ENCODE data around the gene DPP9. TPM values are rescaled to one million over a fixed set of nuclear protein-coding genes. Genes with fewer than 3 reads are reported as not detected.

The DPP9 gene
- total and polyA plus RNA-seq, 2 of the 4 experiments (the other 2 are of a cell fraction) = 12.4 to 33.0 TPM

DNA sequence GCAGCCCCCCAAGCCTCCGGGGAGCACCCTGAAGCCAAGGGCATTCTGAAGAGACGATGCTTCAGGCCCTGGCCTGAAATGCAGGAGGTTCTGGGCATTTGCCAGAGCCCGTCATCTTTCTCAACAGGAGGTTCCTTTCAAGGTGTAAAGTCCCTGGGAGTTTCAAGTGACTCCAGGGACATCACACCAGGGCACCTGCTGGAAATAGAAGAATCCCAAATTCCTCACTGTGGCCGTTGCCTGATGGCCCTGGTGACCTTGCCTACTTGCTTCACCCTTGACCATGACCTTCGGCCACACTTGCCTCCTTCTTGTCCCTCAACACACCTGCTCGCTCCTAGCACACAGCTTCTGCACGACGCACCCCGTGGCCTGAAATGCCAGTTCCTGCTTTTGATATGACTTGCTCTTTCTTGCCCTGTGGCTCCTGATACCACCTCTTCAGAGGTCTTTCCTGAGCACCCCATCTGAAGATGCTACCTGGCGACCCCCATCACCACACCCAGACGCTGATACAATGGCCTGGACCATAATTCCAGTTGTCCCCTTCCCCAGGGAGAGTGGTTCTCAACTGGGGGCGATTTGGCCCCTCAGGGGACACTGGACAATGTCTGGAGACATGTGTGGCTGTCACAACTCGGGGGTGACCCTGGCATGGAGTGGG is 3.5 kb downstream of the DPP9 start:
- H4K5ac ChIP-seq (ENCODE audit: low read depth, low read length) = no peak overlapping the region
- no peak overlapping the region for H3K4ac ChIP-seq (ENCODE audit: low read depth, low read length)
- H2AFZ ChIP-seq (replicated peaks; ENCODE audit: low read length, poor library complexity) = no peak overlapping the region
- dilution Hi-C loops (cut with HindIII; ENCODE audit: low sequenced_read_pairs, unreplicated experiment) = no loop called here
- no peak overlapping the region for H2AK5ac ChIP-seq (ENCODE audit: low read depth, low read length)
- 98% methylated on average over 7 of the region's 13 CpGs; no CpG with 5 or more reads in 1 of the 2 experiments for WGBS, 2 experiments (ENCODE audit: extremely low coverage in 2 of 2, insufficient read length in 1 of 2)
- no peak overlapping the region for H3K23ac ChIP-seq (ENCODE audit: low read depth, low read length)
- H3K36me3 ChIP-seq (ENCODE audit: control insufficient read depth, insufficient read depth, low read length) = peaks cover 43% of the 10 kb centered on the region
- H3K14ac ChIP-seq (replicated peaks; ENCODE audit: low read depth, low read length) = no peak overlapping the region
- peaks cover 9% of the 10 kb centered on the region; the same call in 1 of the 2 replicates for H4K20me1 ChIP-seq (ENCODE audit: insufficient read depth, low read length)
- POLR2A ChIA-PET (ENCODE audit: unreplicated experiment) = no interaction called here
- intact Hi-C loops (cut with micrococcal nuclease) = no loop called here
- no peak overlapping the region for H2BK20ac ChIP-seq (ENCODE audit: low read depth, low read length)
- H3K27me3 ChIP-seq (ENCODE audit: control insufficient read depth, insufficient read depth, low read length) = no peaks in the 10 kb centered on the region
- no peak overlapping the region for H2BK15ac ChIP-seq (ENCODE audit: low read depth, low read length)
- no TSS peak for BruUV-seq (replicated peaks)
- no peak overlapping the region for H3K9ac ChIP-seq (ENCODE audit: low read depth, low read length)
- 0 out of 2 replicates have a peak, but pooled peaks cover 5% of the 10 kb centered on the region for H3K9me1 ChIP-seq (ENCODE audit: insufficient read depth, low read length)
- no peak overlapping the region for H3K18ac ChIP-seq (ENCODE audit: low read depth, low read length)
- H4K8ac ChIP-seq (ENCODE audit: low read depth in 2 of 2, low read length in 2 of 2) = no peak overlapping the region
- H3K56ac ChIP-seq (ENCODE audit: extremely low read depth, insufficient read depth, low read length) = no peak overlapping the region
- TF ChIP-seq BHLHE40 (IDR thresholded peaks at IDR 0.05; ENCODE audit: low read depth, low read length) = no peak
- no peak for TF ChIP-seq SMC3 (IDR thresholded peaks at IDR 0.05; ENCODE audit: low read depth, low read length)
- TF ChIP-seq, protein P1, sequence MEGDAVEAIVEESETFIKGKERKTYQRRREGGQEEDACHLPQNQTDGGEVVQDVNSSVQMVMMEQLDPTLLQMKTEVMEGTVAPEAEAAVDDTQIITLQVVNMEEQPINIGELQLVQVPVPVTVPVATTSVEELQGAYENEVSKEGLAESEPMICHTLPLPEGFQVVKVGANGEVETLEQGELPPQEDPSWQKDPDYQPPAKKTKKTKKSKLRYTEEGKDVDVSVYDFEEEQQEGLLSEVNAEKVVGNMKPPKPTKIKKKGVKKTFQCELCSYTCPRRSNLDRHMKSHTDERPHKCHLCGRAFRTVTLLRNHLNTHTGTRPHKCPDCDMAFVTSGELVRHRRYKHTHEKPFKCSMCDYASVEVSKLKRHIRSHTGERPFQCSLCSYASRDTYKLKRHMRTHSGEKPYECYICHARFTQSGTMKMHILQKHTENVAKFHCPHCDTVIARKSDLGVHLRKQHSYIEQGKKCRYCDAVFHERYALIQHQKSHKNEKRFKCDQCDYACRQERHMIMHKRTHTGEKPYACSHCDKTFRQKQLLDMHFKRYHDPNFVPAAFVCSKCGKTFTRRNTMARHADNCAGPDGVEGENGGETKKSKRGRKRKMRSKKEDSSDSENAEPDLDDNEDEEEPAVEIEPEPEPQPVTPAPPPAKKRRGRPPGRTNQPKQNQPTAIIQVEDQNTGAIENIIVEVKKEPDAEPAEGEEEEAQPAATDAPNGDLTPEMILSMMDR (conservative IDR thresholded peaks at IDR 0.05; ENCODE audit: low read depth, low read length) = no peak
- no peak for TF ChIP-seq POLR2A (IDR thresholded peaks at IDR 0.05; ENCODE audit: low read depth, low read length)
- no peak for TF ChIP-seq RFX5 (IDR thresholded peaks at IDR 0.05; ENCODE audit: low read depth, low read length)
- TF ChIP-seq MAZ (IDR thresholded peaks at IDR 0.05; ENCODE audit: borderline replicate concordance, low read depth, low read length) = no peak
- TF ChIP-seq FOS (IDR thresholded peaks at IDR 0.05; ENCODE audit: low read depth, low read length) = no peak
- no peak for TF ChIP-seq RCOR1 (IDR thresholded peaks at IDR 0.05; ENCODE audit: insufficient replicate concordance, low read length)
- TF ChIP-seq MAFK (IDR thresholded peaks at IDR 0.05; ENCODE audit: low read depth, low read length) = no peak
- TF ChIP-seq, protein P2, sequence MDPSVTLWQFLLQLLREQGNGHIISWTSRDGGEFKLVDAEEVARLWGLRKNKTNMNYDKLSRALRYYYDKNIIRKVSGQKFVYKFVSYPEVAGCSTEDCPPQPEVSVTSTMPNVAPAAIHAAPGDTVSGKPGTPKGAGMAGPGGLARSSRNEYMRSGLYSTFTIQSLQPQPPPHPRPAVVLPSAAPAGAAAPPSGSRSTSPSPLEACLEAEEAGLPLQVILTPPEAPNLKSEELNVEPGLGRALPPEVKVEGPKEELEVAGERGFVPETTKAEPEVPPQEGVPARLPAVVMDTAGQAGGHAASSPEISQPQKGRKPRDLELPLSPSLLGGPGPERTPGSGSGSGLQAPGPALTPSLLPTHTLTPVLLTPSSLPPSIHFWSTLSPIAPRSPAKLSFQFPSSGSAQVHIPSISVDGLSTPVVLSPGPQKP (IDR thresholded peaks at IDR 0.05; ENCODE audit: borderline replicate concordance, low read depth, low read length) = no peak
- TF ChIP-seq NFE2L2 (IDR thresholded peaks at IDR 0.05; ENCODE audit: low read depth, low read length) = no peak
- H3K79me1 ChIP-seq (ENCODE audit: low read depth in 1 of 2, low read length in 2 of 2) = peaks cover 29 to 75% of the 10 kb centered on the region in 2 experiments
- no peak overlapping the region for H3K4me2 ChIP-seq (ENCODE audit: low read depth, low read length)
- in situ Hi-C loops (cut with MboI; ENCODE audit: low sequenced_read_pairs) = no loop called here
- no peak overlapping the region for H4K91ac ChIP-seq (ENCODE audit: insufficient read depth, low read depth, low read length)
- ATAC-seq (ENCODE audit: low read depth) = no peak
- H3K4me3 ChIP-seq (ENCODE audit: insufficient read depth, low read depth, low read length) = no peak overlapping the region
- CTCF ChIA-PET = no interaction called here
- no peak overlapping the region for H2BK120ac ChIP-seq (ENCODE audit: low read depth, low read length)
- peaks cover 6% of the 10 kb centered on the region for H3K4me1 ChIP-seq (ENCODE audit: control insufficient read depth, insufficient read depth, low read length)
- H2BK5ac ChIP-seq (ENCODE audit: low read depth, low read length, poor library complexity, severe bottlenecking) = no peak overlapping the region
- no peak overlapping the region for H3K27ac ChIP-seq (ENCODE audit: insufficient read depth, low read length)
- peak overlapping the region; percentile 38 for H2AK9ac ChIP-seq (replicated peaks; ENCODE audit: low read depth, low read length, poor library complexity)
- H3K9me3 ChIP-seq (ENCODE audit: control insufficient read depth, insufficient read depth, low read length) = no peaks in the 10 kb centered on the region
- DNase-seq = no peak

Data from IMR-90 (cell line).